Central memory CD4-positive, alpha-beta T cell (primary cell): ENCODE data around the gene HAPLN2.

Experiments used
- DNase-seq: peaks from one replicate; pipeline ENCODE4 v3.0.0; 2022

Gene HAPLN2

GRCh38 chr1:156646738-156647211 is 27.6 kb downstream of the HAPLN2 start:
- DNase-seq, result no peak

DNA sequence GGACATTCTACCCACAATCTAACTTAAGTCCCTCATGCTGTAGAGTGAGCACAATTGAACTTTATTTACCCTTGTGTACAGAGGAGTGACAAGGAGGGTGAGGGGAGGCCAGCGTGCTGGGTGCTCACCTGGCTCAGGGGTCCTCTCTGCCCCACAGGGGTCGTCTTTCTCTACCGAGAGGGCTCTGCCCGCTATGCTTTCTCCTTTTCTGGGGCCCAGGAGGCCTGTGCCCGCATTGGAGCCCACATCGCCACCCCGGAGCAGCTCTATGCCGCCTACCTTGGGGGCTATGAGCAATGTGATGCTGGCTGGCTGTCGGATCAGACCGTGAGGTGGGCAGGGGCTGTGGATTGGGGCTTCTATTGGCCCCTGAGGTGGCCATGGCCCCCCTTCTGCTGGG is 28.1 kb downstream of the HAPLN2 start:
- DNase-seq, result no peak

GRCh38 chr1:156648496-156648895 is 29.3 kb downstream of the HAPLN2 start:
- DNase-seq, result no peak

DNA sequence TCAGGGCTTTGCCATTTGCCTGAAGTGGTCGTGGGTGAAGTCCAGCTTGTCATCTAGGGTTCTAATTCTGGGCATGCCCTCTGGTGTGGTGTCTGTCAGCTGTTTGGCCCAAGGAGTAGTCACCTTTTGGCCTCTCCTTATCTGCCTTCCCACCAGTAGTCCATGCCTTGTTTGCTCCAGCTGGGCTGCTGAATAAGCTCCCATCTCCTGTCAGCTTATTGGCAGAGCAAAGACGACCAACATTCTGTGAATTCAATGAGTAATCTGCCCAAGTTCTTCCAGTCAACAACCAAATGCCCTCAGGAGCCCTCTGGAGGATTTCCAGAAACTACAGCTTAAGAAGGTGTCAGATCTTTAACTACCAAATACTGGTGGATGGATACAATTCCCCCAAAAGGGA is 29.7 kb downstream of the HAPLN2 start:
- DNase-seq, result no peak

DNA sequence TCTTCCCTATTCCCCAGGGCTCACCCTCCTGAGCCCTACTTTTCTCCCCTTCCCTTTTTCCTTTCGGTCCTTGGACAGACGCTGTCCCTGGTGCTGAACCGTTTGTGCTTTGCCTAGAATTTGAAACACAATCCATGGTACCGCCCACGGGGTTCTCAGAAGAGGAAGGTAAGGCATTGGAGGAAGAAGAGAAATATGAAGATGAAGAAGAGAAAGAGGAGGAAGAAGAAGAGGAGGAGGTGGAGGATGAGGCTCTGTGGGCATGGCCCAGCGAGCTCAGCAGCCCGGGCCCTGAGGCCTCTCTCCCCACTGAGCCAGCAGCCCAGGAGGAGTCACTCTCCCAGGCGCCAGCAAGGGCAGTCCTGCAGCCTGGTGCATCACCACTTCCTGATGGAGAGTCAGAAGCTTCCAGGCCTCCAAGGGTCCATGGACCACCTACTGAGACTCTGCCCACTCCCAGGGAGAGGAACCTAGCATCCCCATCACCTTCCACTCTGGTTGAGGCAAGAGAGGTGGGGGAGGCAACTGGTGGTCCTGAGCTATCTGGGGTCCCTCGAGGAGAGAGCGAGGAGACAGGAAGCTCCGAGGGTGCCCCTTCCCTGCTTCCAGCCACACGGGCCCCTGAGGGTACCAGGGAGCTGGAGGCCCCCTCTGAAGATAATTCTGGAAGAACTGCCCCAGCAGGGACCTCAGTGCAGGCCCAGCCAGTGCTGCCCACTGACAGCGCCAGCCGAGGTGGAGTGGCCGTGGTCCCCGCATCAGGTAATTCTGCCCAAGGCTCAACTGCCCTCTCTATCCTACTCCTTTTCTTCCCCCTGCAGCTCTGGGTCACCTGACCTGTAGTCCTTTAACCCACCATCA is 33.1 kb downstream of the HAPLN2 start:
- DNase-seq, result no peak

GRCh38 chr1:156652992-156653355 is 33.8 kb downstream of the HAPLN2 start:
- no peak for DNase-seq

DNA sequence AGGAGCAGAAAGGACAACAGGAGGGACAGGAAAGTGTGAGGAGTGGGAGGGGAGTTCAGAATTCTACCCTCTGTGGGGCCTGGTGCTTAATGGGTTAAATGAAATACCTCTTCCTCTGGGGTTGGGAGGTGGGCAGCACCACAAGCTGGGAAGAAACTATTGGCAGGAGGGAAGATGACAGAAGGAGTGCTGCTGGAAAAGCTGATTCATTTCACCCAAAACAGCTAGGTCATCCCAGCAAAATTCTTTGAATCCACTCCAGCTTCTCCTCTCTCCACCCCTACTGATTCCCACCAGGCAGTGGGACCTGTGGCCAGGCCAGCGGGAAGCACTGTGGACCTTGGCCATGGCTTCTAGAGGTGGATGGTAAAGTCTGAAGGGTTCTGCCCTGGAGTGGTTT is 35.5 kb downstream of the HAPLN2 start:
- DNase-seq, result no peak

- no peak for DNase-seq
Measured at GRCh38 chr1:156655151-156655903, 36.1 kb downstream of the HAPLN2 start.

- DNase-seq, result no peak
Measured at GRCh38 chr1:156655904-156656516, 36.8 kb downstream of the HAPLN2 start.

GRCh38 chr1:156656806-156657740 is 37.9 kb downstream of the HAPLN2 start:
- DNase-seq, result peak; percentile 64

DNA sequence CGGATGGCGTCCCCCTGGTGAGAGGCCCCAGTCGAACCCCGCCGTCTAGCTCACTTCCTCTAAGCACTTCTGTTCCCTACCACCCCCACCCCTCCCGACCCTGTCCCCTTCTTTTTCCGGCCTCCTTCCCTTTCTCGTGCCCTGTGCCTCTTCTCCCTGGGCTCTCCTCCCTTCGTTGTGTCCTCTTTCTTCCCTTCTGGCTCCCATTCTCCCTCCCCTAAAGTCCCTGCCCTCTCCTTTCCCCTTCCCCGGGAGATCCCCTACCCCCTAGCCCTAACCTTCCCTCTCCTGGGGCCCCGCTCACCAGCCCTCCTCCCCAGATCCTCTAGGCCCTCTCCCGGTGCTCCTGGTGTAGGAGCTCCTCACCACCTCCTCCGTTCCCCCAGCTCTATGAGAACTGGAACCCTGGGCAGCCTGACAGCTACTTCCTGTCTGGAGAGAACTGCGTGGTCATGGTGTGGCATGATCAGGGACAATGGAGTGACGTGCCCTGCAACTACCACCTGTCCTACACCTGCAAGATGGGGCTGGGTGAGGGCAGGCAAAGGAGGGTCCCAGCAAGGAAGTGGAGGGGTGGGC is 38.6 kb downstream of the HAPLN2 start:
- DNase-seq, result no peak

- DNase-seq, result no peak
Measured at GRCh38 chr1:156658496-156658895, 39.3 kb downstream of the HAPLN2 start.

DNA sequence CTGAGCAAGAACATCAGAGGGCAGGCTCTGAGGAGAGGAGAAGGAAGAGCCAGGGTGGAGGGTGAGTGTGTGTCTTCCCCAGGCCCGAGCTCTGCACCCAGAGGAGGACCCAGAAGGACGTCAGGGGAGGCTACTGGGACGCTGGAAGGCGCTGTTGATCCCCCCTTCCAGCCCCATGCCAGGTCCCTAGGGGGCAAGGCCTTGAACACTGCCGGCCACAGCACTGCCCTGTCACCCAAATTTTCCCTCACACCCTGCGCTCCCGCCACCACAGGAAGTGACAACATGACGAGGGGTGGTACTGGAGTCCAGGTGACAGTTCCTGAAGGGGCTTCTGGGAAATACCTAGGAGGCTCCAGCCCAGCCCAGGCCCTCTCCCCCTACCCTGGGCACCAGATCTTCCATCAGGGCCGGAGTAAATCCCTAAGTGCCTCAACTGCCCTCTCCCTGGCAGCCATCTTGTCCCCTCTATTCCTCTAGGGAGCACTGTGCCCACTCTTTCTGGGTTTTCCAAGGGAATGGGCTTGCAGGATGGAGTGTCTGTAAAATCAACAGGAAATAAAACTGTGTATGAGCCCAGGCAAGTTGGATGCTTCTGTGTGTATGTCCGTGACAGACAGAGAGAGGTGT is 39.8 kb downstream of the HAPLN2 start:
- DNase-seq, result no peak

GRCh38 chr1:156659661-156659987 is 40.4 kb downstream of the HAPLN2 start:
- no peak for DNase-seq

DNA sequence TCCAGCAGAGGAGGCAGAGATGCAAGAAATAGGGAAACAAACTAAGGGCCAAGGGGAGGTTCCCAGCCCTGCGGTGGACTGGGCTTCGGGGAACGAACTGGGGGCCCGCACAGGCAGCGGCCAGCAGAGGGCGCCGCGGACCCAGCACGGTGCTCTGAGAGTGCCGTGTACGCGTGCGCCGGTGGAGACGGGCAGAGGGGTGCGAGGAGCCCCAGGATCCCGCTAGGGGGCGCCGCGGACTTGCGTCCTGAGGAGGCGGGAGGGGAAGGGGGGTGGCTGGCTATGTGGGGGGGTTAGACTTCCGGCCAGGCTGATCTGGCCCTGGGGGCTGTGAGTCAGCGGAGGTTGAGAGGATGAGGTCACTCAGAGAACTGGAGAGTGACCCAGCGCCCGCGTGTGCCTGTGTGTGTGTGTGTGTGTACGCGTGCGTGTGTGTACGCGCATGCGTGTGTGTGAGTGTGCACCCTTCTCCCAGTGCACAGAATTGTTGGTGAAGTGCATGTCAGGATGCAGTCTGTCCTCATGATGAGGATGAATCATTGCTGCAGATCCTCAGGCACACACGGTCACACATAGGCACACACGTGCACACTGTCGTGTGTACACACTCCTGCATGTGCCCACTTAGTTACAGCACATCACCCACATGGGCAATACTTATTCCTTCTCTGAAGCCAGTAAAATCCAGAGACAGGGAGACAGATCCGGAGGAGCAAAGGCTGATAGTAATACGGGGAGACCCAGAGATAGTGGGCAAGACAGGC is 41.0 kb downstream of the HAPLN2 start:
- DNase-seq, result peak; percentile 85

- DNase-seq, result no peak
Measured at GRCh38 chr1:156660752-156661112, 41.5 kb downstream of the HAPLN2 start.

DNA sequence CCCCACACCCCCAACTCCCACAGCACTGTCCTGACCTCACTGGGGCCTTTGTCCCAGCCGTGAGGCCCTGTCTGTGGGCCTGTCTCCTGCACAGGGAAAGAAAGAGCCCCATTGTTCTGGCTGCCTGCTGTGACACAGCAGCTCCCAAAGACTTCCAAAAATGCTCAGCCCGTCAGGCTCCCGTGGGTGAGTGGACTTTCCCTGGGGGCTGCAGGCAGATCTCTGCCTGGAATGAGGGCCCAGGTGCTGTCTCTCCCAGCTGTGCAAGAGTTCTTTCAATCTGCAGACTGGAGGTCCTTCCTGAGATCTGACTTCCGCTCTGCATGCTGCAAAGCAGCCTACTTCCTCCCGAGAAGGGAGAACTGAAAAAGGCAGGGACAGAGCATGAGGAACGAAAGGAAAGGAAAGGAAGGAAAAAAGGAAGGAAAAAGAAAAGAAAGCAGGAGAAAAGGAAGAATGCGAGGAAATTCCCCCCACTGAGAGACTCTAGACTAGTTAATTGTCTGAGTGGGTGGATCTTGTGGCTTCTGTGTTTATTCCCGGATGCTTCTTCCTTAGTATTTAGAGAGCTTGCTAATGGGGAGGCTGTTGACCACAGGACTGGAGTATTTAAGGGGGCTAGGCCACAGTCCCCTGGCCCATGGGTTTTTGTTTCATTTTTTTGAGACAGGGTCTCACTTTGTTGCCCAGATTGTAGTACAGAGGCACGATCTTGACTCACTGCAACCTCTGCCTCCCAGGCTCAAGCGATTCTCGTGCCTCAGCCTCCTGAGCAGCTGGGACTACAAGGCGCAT is 43.0 kb downstream of the HAPLN2 start:
- DNase-seq, result no peak

DNA sequence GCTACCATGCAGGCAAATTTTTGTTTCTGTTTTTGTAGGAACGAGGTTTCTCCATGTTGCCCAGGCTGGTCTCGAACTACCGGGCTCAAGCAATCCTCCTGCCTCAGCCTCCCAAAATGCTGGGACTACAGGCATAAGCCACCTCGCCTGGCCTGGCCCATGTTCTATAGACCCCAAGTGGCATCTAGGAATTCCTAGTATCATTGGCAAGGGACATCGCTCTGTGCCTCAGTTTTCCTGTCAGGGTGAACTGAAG is 43.5 kb downstream of the HAPLN2 start:
- DNase-seq, result no peak

GRCh38 chr1:156663178-156663577 is 44.0 kb downstream of the HAPLN2 start:
- no peak for DNase-seq

GRCh38 chr1:156664046-156664766 is 45.0 kb downstream of the HAPLN2 start:
- DNase-seq, result no peak
